ENCODE data around the gene REXO5. TPM values are rescaled to one million over a fixed set of nuclear protein-coding genes. Genes with fewer than 3 reads are reported as not detected.
"Not testable (repeated sequence)": the region's sequence is repeated elsewhere in the genome, so short reads cannot be mapped to it uniquely, and the experiment has no call there.

REXO5 gene
- total RNA-seq, 1 donor from 2014 or later: 4.0 TPM

- Mint-ChIP-seq H3K4me3 (ENCODE audit: unreplicated experiment) (no peak overlapping the region), H3K9me3 (ENCODE audit: low read depth) (no peaks in the 10 kb centered on the region)
- no peak for DNase-seq (ENCODE audit: low spot score)
Measured at GRCh38 chr16:20799599-20799998, 6.7 kb upstream of the REXO5 start.

GRCh38 chr16:20801278-20801677 is 5.0 kb upstream of the REXO5 start:
- Mint-ChIP-seq H3K36me3 (ENCODE audit: low read depth) (peaks cover 3% of the 10 kb centered on the region), H3K27ac (ENCODE audit: unreplicated experiment) (no peak overlapping the region), H3K4me1 (ENCODE audit: low read depth) (peaks cover 5% of the 10 kb centered on the region), H3K27me3 (ENCODE audit: low read depth) (no peaks in the 10 kb centered on the region), H3K4me3 (ENCODE audit: unreplicated experiment) (no peak overlapping the region), H3K9me3 (ENCODE audit: low read depth) (no peaks in the 10 kb centered on the region)
- no peak for TF ChIP-seq CTCF (IDR thresholded peaks at IDR 0.05)
- DNase-seq (ENCODE audit: low spot score): no peak

More at GRCh38 chr16:20799599-20799998, 6.7 kb upstream of the REXO5 start:
- no peaks in the 10 kb centered on the region for H3K27me3 Mint-ChIP-seq (ENCODE audit: low read depth)
- no peaks in the 10 kb centered on the region for H3K4me1 Mint-ChIP-seq (ENCODE audit: low read depth)
- TF ChIP-seq CTCF (IDR thresholded peaks at IDR 0.05): peak; percentile 84
- H3K36me3 Mint-ChIP-seq (ENCODE audit: low read depth): peaks cover 3% of the 10 kb centered on the region
- no peak overlapping the region for H3K27ac Mint-ChIP-seq (ENCODE audit: unreplicated experiment)

- H3K9me3 Mint-ChIP-seq (ENCODE audit: low read depth): no peaks in the 10 kb centered on the region
- no peak overlapping the region for H3K4me3 Mint-ChIP-seq (ENCODE audit: unreplicated experiment)
- no peaks in the 10 kb centered on the region for H3K27me3 Mint-ChIP-seq (ENCODE audit: low read depth)
- no peak overlapping the region for H3K27ac Mint-ChIP-seq (ENCODE audit: unreplicated experiment)
- no peak for DNase-seq (ENCODE audit: low spot score)
- no peaks in the 10 kb centered on the region for H3K36me3 Mint-ChIP-seq (ENCODE audit: low read depth)
- peaks cover 11% of the 10 kb centered on the region for H3K4me1 Mint-ChIP-seq (ENCODE audit: low read depth)
- no peak for TF ChIP-seq CTCF (IDR thresholded peaks at IDR 0.05)
Measured at GRCh38 chr16:20803192-20803560, 3.2 kb upstream of the REXO5 start.

- no peaks in the 10 kb centered on the region for H3K9me3 Mint-ChIP-seq (ENCODE audit: low read depth)
- TF ChIP-seq CTCF (IDR thresholded peaks at IDR 0.05): no peak
- no peaks in the 10 kb centered on the region for H3K27me3 Mint-ChIP-seq (ENCODE audit: low read depth)
- H3K4me1 Mint-ChIP-seq (ENCODE audit: low read depth): peaks cover 12% of the 10 kb centered on the region
- H3K27ac Mint-ChIP-seq (ENCODE audit: unreplicated experiment): no peak overlapping the region
- no peak for DNase-seq (ENCODE audit: low spot score)
- no peak overlapping the region for H3K4me3 Mint-ChIP-seq (ENCODE audit: unreplicated experiment)
- no peaks in the 10 kb centered on the region for H3K36me3 Mint-ChIP-seq (ENCODE audit: low read depth)
Measured at GRCh38 chr16:20803561-20804214, 2.6 kb upstream of the REXO5 start.

GRCh38 chr16:20805684-20806167 is 601 bp upstream of the REXO5 start:
- H3K27me3 Mint-ChIP-seq (ENCODE audit: low read depth); DNase-seq (ENCODE audit: low spot score); H3K9me3 Mint-ChIP-seq (ENCODE audit: low read depth); H3K36me3 Mint-ChIP-seq (ENCODE audit: low read depth): not testable (repeated sequence)
- Mint-ChIP-seq H3K4me3 (ENCODE audit: unreplicated experiment) (peak overlapping the region; percentile 97), H3K27ac (ENCODE audit: unreplicated experiment) (peak overlapping the region; percentile 97), H3K4me1 (ENCODE audit: low read depth) (peaks cover 12% of the 10 kb centered on the region)

- H3K4me1 Mint-ChIP-seq (ENCODE audit: low read depth): peaks cover 12% of the 10 kb centered on the region
- DNase-seq (ENCODE audit: low spot score): no peak
- peak overlapping the region; percentile 97 for H3K4me3 Mint-ChIP-seq (ENCODE audit: unreplicated experiment)
- no peak overlapping the region for H3K27ac Mint-ChIP-seq (ENCODE audit: unreplicated experiment)
- H3K27me3 Mint-ChIP-seq (ENCODE audit: low read depth): no peaks in the 10 kb centered on the region
- H3K36me3 Mint-ChIP-seq (ENCODE audit: low read depth): no peaks in the 10 kb centered on the region
- no peak for TF ChIP-seq CTCF (IDR thresholded peaks at IDR 0.05)
- H3K9me3 Mint-ChIP-seq (ENCODE audit: low read depth): no peaks in the 10 kb centered on the region
Measured at GRCh38 chr16:20807862-20808261, 1.5 kb downstream of the REXO5 start.
